Activated CD8-positive, alpha-beta memory T cell treated with anti-CD3 and anti-CD28 coated beads for 48 hours (primary cell): ENCODE data around the gene CHST9.
"Not testable (repeated sequence)": the region's sequence is repeated elsewhere in the genome, so short reads cannot be mapped to it uniquely, and the experiment has no call there.

Experiments
- DNase-seq, 3 experiments: peaks; one replicate each; pipeline ENCODE4 v3.0.0-alpha.2; 2020; ENCODE audit warnings: low read depth in 2 of 3, low spot score in 2 of 3

Gene CHST9

DNA sequence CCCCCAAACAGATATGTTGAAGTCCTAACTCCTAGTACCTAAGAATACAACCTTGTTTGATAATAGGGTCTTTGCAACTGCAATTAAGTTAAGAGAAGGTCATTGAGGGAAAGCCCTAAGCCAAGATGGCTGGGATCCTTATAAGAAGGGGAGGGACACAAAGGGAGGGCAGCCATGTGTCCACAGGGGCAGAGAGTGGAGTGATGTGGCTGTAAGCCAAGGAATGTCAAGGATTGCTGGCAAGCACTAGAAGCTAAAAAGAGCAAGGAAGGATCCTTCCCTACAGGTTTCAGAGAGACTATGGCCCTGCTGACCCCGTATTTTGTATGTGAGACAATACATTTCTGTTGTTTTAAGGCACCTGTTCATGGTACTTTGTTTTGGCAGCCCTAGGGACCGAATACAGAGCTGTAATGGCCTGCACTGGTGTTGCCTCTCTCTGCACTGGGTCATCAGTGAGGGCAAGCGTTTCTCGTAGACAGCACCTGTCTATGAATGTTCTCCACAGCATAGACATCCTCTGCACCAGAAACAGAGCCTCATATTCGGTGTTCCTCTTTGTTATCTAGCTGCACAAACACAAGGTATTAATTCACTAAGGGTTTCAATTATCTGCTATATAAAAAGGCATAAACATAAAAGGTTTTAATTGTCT, 244.2 kb downstream of the CHST9 start:
- DNase-seq = no peak

- DNase-seq = no peak
Observed at GRCh38 chr18:26931659-26932058, 253.4 kb downstream of the CHST9 start.

GRCh38 chr18:26930630-26931029, 254.5 kb downstream of the CHST9 start:
- DNase-seq = no peak

GRCh38 chr18:26928670-26929313, 256.3 kb downstream of the CHST9 start:
- no peak for DNase-seq

DNA sequence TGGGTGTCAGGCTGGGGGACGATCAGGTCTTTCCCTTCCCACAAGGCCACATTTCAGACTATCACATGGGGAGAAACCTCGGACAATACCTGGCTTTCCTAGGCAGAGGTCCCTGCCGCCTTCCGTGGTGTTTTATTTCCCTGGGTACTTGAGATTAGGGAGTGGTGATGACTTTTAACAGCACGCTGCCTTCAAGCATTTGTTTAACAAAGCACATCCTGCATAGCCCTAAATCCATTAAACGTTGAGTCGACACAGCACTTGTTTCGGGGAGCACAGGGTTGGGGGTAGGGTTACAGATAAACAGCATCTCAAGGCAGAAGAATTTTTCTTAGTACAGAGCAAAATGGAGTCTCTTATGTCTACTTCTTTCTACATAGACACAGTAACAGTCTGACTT, 257.3 kb downstream of the CHST9 start:
- not testable (repeated sequence) for DNase-seq

DNA sequence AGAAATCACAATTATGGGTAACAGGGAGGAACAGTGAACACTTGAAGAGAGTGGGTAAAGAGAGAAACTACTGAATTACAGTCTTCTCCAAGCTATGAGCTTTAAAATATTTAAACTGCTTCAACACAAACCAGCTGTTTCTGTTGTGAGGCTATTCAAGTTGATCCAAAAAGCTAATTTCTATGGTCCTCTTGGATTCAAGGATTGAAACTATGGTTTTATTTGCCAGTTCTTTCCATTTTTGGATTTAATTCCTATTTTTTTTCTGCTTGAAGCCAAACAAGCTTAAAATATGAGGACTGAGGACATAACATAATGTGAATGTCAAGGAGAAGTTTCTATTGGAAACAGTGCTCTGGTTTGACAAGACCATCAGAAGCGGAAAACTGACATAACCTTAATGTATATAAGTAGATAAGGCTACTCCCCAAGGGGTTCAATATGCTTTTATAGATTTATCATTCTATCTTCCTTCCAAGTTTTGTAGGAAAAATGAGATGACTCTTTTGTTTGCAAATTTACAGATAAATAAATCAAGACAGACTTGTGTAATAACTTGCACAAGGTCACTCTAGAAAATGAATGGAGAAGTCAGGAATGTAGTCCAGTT, 258.9 kb downstream of the CHST9 start:
- DNase-seq = no peak

DNA sequence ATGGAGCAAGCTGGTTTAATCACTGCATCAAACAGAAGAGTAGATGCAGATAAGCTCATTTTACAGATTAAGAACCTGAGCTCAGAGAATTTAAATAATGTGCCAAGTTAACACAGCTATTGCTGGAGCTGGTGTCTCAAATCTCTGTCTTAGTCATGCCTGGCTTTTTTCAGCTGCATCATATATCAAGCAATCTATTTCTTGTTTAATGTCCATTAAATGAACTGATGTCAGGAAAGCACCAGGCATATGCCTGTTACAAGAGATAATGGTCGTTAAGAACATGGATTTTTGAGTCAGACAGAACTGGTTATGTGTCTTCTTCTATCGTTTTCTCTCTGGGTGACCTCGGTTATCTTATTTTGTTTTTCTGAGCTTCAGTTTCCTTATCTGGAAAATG, 259.8 kb downstream of the CHST9 start:
- DNase-seq = no peak

- no peak for DNase-seq
Observed at GRCh38 chr18:26922313-26922712, 262.8 kb downstream of the CHST9 start.

DNA sequence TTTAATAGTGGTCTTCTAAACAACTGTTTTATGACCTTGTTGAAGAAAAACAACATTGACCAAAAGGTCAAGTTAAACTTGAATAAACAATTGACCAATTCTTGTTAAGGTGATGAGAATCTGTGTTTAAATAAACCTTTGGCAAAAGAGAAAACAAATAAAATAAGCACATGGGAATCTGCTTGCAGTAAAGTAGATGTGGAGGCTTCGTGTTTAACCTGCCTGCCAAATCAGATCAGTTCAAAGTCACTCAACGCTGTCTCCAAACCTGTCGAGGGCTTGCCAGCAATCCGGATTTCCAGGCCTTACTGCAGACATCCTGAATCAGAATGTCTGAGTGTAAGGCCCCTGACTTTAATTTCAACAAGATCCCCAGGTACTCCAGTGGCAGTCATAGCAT, 264.5 kb downstream of the CHST9 start:
- DNase-seq = no peak

DNA sequence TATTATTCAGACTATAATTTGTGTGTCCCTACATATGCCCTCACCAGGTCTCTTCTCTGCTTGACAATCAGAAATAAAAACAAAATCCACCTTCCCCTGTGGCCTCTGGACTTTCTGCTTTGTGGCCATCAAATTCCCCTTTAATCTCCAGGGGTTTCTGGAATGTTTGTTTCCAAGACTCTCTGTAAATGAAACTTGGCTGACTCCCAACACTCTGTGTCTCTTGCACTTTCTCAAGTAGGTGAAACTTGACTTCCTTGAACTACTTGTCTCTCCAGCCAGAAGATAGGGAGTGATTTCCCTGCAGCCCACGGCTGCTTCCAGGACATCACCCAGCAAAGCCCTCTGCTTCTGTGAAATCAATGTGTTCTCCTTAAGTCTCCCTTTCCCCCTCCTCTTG, 265.5 kb downstream of the CHST9 start:
- no peak for DNase-seq

DNA sequence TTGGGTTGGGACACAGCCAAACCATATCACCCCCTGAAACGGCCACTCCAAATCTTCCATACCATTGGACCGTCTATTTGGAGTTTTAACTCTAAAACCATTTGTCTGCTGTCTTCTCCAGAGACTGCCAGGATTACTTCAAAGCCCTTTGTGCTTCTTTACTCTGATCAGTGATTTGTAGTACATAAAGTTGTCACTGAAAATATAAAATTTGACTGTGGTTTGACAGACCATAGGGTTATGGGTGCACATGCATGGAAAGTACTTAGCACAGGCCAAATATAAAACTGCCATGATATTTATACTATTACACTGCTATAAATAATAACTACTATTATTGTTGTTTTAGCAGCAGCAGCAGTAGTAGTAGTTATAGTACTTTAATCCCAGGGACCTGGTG, 265.9 kb downstream of the CHST9 start:
- no peak for DNase-seq

DNA sequence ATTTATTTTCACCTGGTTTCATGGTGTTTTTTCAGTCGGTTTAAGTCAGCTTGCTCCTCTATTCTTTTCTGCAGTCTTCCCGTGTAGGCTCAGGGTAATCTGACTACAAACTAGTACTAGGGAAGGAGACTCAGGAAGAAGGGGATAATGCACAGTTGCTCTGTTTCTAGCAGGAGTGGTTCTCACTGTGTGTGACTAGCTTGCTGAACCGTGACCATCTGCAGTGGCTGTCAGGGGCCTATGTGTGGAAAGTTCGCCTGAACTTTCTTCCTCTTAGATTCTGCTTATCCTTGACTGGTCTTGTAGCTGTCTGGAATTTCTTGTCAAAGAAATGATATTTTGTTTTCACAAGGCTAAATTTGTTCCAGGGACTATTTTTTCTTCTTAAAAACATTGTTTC, 273.3 kb downstream of the CHST9 start:
- DNase-seq = no peak

- DNase-seq = no peak
Observed at GRCh38 chr18:26909599-26910290, 275.4 kb downstream of the CHST9 start.

DNA sequence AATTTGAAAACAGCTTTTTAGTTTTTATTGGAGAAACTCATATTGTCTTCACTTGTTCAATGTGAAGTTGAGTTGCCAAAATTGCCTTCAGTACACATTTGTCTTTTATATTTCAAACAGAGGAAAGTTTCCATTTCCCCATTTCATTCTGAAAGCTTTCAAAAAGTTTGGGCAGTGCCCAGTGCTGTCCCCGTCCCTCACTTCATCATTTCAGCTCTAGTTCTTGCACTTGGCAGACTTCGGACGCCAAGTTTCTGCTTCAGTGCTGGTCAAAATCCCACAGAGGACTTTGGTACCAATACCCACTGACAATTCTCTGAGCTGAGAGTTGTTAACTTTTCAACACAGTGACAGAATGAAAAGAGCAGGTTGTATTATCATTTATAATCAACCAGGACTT, 276.2 kb downstream of the CHST9 start:
- no peak for DNase-seq

DNA sequence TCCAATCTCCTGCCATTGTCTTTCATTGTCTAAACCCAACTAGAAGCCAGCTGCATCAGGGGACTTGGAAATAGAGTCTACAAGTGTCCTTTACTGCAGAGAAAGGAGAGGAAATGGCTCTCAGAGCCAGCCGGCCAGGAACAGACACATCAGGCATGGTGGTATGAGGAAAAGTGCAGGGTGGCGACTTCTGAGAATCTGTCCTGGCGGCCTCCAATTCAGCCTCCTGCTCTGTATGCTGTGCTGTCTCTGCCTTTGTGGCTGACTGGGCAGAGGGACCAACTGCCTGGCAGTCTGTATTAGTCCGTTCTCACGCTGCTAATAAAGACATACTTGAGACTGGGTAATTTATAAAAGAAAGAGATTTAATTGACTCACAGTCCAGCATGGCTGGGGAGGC, 282.8 kb downstream of the CHST9 start:
- DNase-seq = no peak

- DNase-seq = no peak
Observed at GRCh38 chr18:26901020-26901419, 284.1 kb downstream of the CHST9 start.

DNA sequence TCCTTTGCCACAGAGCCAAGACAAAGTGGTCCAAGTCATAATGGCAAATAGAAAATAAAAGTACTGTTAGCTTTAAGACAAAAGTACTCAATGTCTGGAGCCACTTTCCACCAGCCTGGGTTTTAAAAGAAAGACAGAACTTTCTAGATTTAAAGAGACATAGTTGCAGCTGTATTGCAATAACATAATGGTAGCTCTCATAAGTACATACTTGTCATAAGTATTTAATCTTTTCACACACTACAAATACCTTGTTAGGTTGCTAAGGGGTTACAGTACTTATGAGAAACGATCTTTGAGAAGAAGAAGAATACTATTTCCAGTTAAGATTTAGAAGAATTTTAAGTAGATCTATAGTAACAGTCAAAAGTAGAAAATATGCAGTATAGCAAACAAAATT, 290.7 kb downstream of the CHST9 start:
- no peak for DNase-seq

DNA sequence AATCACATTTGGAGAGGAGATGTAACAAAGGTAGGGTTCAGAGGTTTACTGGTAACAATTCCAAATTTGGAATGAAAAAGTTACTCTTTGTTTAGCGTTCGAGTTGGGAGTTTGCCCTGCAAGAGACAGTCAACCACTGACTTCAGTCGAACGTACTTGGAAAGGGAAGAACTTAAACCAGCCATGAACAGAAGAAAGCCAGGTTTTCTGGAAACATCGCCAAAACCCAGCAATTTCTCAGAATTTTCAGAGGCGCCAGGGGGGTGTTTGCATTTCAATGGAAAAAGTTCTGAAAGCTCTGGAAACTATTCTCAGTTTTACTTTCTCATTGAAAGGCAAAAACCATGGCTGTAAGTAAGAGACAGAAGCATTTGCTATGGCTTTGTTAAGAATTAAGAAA, 291.1 kb downstream of the CHST9 start:
- no peak for DNase-seq

DNA sequence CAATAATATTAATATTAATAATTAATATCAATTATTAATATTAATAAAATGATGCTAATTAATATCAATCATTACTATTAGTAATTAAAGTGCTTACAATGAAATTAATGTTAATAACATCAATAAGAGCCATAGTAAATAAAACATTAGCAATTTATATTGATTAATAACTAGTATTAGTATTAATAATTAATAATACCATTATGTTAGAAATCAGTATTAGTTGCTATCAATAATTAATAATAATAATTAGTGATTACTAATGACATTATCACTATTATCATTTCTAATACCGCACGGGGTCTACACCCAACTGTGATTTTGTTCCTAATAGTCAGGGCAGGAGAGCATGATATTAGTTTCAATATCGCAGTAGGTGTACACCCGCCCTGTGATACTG, 296.8 kb downstream of the CHST9 start:
- DNase-seq = no peak

GRCh38 chr18:26875040-26875654, 310.0 kb downstream of the CHST9 start:
- no peak for DNase-seq

DNA sequence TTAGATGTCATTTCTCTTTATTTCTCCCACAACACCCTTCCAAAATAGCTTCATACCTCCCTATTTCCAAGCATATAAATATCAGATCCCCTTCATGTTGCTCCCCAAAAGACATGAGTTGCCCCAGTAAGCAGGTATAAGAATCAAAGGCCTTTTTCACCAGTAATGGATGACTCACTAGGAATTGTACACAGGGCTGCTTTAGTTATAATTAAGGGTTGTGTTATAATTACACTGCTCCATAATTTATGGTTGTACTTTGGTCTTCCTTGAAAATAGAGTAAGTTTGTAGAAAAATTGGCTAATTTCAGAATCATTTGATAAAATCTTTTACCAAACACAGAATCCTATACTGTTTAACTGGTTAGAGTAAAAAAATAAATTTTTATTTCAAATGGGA, 310.8 kb downstream of the CHST9 start:
- DNase-seq = no peak

DNA sequence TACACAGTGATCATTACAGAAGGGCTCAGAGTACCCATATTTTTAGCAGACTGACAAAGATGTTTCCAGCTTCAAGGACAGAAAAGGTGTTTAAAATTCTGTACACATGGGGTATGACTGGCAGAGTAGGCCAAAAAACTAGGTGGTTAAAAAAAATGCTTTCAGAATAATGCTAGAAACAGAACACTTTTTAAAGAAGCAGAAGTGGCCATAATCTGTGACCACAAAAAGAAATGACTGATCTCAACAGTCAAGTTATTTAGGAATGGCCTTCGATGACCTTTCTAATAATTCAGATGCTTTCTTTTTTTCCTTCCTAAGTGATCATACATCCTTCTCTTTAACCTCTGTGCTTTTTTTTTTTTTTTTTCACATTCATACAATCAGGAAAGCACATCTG, 315.5 kb downstream of the CHST9 start:
- no peak for DNase-seq
